Glutamatergic neuron (in vitro differentiated cells): ENCODE results near the gene LSG1. TPM values are rescaled to one million over a fixed set of nuclear protein-coding genes. Genes with fewer than 3 reads are reported as not detected.
A peak's percentile ranks its signal among the peaks of the same experiment; 100 is the strongest.

ENCODE experiments used
- DNase-seq: peaks from one replicate; pipeline ENCODE4 v3.0.0; 2022
- H3K27ac Mint-ChIP-seq: one replicate; pipeline ENCODE4 v1.8.0; 2020; ENCODE audit warnings: mild to moderate bottlenecking, mixed read lengths, inconsistent platforms; ENCODE audit not compliant: unreplicated experiment
- H3K27me3 Mint-ChIP-seq: one replicate; pipeline ENCODE4 v1.8.0; 2020; ENCODE audit warnings: mild to moderate bottlenecking, moderate library complexity, mixed read lengths, inconsistent platforms; ENCODE audit not compliant: unreplicated experiment
- H3K36me3 Mint-ChIP-seq: one replicate; pipeline ENCODE4 v1.8.0; 2020; ENCODE audit warnings: mild to moderate bottlenecking, mixed read lengths, inconsistent platforms; ENCODE audit not compliant: unreplicated experiment
- H3K4me1 Mint-ChIP-seq: one replicate; pipeline ENCODE4 v1.8.0; 2020; ENCODE audit warnings: mild to moderate bottlenecking, low read depth, mixed read lengths, inconsistent platforms; ENCODE audit not compliant: unreplicated experiment
- H3K4me3 Mint-ChIP-seq: one replicate; pipeline ENCODE4 v1.8.0; 2020; ENCODE audit warnings: mild to moderate bottlenecking, mixed read lengths, inconsistent platforms; ENCODE audit not compliant: unreplicated experiment
- H3K9me3 Mint-ChIP-seq: one replicate; pipeline ENCODE4 v1.8.0; 2020; ENCODE audit warnings: mild to moderate bottlenecking, moderate library complexity, mixed read lengths, inconsistent platforms; ENCODE audit not compliant: unreplicated experiment
- total RNA-seq: library from RNA; stranded (reverse); fragmentation: NEBNext Ultra II Directional; extraction: Animal tissue kit (Norgen Biotek cat#: 25700); gene quantifications from one replicate; pipeline ENCODE4 v1.2.1, GENCODE V29; 2021; ENCODE audit not compliant: unreplicated experiment
- TF ChIP-seq, protein P1 (sequence below): fragments of 200-600 bp; sonication (generic); IDR thresholded peaks from one replicate; pipeline ENCODE4 v1.5.0; 2021; ENCODE audit not compliant: partially characterized antibody, unreplicated experiment

The LSG1 gene
- total RNA-seq, 1 donor from 2014 or later: 26.5 TPM

DNA sequence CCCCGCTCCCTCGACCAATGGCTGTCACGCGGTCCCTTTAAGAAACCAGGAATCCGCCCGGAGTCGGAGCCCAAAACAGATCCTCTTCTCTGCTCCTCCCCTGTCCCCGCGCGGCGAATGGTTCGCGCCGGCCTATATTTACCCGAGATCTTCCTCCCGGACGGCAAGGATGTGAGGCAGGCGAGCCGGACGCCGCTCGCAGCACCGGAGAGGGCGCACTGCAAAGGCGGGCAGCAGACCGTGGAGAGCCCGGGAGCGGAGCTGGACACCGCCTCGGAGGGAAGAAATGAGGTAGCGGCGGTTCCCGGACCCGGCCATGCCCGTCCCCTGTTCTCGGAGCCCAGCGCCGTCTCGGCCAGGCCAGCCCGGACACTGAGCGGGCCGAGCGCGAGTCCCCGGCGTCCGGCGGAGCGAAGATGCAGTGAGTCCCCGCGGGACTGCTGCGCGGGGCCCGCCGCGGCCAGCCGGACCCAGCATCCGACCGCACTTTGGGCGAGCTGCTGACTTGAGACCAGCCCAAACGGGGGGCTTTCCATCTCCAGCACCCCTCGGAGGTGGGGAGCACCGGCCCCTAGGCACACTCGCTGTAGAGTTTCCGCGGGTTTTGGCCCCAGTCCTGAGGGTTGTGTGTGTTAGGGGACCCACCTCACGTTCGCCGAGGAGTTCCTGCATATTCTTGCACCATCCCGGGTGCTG, 13.9 kb upstream of the LSG1 start, which contains the start of gene FAM43A:
FAM43A (plus strand) TSS at position 166 of the 696 bp plus-strand sequence. CDS start 944 bp downstream, outside the sequence.
- peak within 1 kb of the TSS; percentile 94 for H3K27ac Mint-ChIP-seq
- TF ChIP-seq, protein P1, sequence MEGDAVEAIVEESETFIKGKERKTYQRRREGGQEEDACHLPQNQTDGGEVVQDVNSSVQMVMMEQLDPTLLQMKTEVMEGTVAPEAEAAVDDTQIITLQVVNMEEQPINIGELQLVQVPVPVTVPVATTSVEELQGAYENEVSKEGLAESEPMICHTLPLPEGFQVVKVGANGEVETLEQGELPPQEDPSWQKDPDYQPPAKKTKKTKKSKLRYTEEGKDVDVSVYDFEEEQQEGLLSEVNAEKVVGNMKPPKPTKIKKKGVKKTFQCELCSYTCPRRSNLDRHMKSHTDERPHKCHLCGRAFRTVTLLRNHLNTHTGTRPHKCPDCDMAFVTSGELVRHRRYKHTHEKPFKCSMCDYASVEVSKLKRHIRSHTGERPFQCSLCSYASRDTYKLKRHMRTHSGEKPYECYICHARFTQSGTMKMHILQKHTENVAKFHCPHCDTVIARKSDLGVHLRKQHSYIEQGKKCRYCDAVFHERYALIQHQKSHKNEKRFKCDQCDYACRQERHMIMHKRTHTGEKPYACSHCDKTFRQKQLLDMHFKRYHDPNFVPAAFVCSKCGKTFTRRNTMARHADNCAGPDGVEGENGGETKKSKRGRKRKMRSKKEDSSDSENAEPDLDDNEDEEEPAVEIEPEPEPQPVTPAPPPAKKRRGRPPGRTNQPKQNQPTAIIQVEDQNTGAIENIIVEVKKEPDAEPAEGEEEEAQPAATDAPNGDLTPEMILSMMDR: no peak
- H3K36me3 Mint-ChIP-seq: no peaks in the 10 kb centered on the region
- peaks cover 25% of the 10 kb centered on the region for H3K4me1 Mint-ChIP-seq
- peaks cover 13% of the 10 kb centered on the region for H3K27me3 Mint-ChIP-seq
- peak within 1 kb of the TSS; percentile 100 for H3K4me3 Mint-ChIP-seq
- DNase-seq: peak; percentile 89
- H3K9me3 Mint-ChIP-seq: peaks cover 25% of the 10 kb centered on the region

DNA sequence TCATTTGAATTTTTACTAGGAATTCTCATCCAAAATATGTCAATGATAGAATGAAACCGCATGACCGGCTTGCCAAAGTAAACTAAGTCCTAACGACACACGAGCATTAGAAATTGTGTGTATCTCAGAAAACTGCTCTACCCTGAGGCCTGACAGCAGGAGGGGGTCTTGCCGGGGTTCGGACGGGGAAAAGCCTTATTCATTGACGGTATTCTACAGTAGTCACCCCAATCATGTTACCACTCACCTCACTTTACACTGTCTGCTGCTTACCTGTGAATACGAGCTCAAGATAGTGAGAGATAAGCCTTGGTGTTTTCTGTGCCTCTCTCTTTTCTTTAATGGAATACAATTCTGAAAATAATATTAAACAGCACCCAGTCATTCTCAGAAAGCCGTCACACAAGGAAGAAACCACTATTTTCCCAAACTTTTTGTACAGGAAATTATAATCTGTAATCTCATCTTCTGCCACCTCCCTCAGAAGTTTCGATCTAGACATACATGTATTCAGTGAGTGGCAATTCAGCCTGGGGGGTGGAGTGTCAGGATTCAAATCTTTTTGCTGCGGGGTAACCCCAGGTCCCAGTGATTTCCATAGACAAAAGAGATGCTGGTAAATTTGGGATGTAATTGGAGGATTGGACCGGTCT, 13.2 kb upstream of the LSG1 start:
- Mint-ChIP-seq H3K4me3 (peak overlapping the region; percentile 100), H3K27me3 (peaks cover 14% of the 10 kb centered on the region), H3K36me3 (no peaks in the 10 kb centered on the region), H3K4me1 (peaks cover 20% of the 10 kb centered on the region), H3K9me3 (peaks cover 25% of the 10 kb centered on the region), H3K27ac (peak overlapping the region; percentile 79)
- TF ChIP-seq, protein P1: no peak
- no peak for DNase-seq

DNA sequence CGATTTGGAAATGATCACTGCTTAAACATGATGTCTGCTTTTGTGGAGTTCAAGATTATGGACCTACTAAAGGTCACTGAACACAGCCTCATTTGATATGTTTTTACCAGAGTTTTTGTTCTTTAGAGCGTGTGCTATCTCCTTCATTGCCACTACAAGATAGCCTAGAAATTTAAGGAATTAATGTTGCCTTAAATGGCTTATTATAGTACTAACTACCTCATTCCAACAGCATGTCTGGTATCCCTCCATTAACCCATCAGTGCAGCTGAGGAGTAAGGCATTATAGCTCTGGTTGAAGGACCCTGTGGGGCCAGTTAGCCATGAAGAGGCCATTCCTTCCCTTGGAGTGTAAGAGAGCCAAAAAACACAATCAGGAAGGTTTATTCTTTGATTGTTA, 11.4 kb upstream of the LSG1 start:
- Mint-ChIP-seq H3K36me3 (no peaks in the 10 kb centered on the region), H3K9me3 (peaks cover 19% of the 10 kb centered on the region), H3K27ac (no peak overlapping the region), H3K4me3 (no peak overlapping the region), H3K27me3 (peaks cover 11% of the 10 kb centered on the region), H3K4me1 (peaks cover 6% of the 10 kb centered on the region)
- no peak for DNase-seq
- TF ChIP-seq, protein P1: no peak

- DNase-seq: peak; percentile 73
- Mint-ChIP-seq H3K27me3 (peaks cover 11% of the 10 kb centered on the region), H3K36me3 (no peaks in the 10 kb centered on the region), H3K4me3 (no peak overlapping the region), H3K9me3 (peaks cover 17% of the 10 kb centered on the region), H3K4me1 (peaks cover 5% of the 10 kb centered on the region), H3K27ac (no peak overlapping the region)
- TF ChIP-seq, protein P1: peak; percentile 77
These were observed 10.8 kb upstream of the LSG1 start for GRCh38 chr3:194682694-194683310.

DNA sequence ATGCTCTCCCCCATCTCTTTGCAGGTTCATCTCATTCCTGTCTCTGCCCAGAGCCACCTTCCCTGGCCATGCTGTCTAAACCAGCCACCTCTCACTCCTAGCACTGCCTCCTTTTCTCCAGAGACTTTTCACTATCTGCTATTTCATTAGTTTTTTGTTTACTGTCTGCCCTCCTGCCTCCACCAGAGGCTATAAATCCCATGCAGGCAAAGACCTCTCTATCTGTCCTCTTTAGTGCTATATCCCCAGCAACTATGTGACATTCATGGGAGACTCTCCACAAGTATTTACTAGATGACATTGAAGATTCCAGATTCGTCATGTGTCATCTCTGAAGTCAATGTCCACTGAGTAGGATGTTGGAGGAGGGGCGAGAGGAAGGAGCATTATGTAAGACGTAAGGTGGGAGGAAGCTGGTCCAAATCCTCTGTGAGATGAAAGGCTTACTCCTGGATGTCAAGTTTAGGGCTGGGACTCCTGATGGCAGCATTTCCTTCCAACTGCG, 10.2 kb upstream of the LSG1 start:
- TF ChIP-seq, protein P1: no peak
- no peak for DNase-seq
- Mint-ChIP-seq H3K27ac (no peak overlapping the region), H3K36me3 (no peaks in the 10 kb centered on the region), H3K4me3 (peak overlapping the region; percentile 14), H3K27me3 (peaks cover 11% of the 10 kb centered on the region), H3K4me1 (peaks cover 5% of the 10 kb centered on the region), H3K9me3 (peaks cover 17% of the 10 kb centered on the region)
